ENCODE results near the gene TMEM130. TPM values are rescaled to one million over a fixed set of nuclear protein-coding genes. Genes with fewer than 3 reads are reported as not detected.

Gene TMEM130
- total and polyA plus RNA-seq, 9 donors: 2.3 to 6.6 (median 5.4) TPM

- Histone ChIP-seq H3K4me3 (ENCODE audit: low read length) (no peak overlapping the region), H3K27me3 (ENCODE audit: control insufficient read depth, insufficient read depth, low read length) (no peaks in the 10 kb centered on the region), H3K36me3 (ENCODE audit: control insufficient read depth, insufficient read depth, low read length) (peaks cover 69% of the 10 kb centered on the region), H3K4me1 (ENCODE audit: control insufficient read depth, insufficient read depth, low read length) (no peaks in the 10 kb centered on the region), H3K9me3 (replicated peaks; ENCODE audit: control insufficient read depth, low read depth, low read length) (no peaks in the 10 kb centered on the region), H3K27ac (ENCODE audit: low read length) (no peak overlapping the region)
- WGBS (ENCODE audit: insufficient coverage): no CpG with 5 or more reads among the region's 3 CpGs
- DNase-seq: no peak
These were observed 32.7 kb upstream of the TMEM130 start for GRCh38 chr7:98902523-98902922.

- Histone ChIP-seq H3K4me3 (ENCODE audit: low read length) (no peak overlapping the region), H3K27me3 (ENCODE audit: control insufficient read depth, insufficient read depth, low read length) (no peaks in the 10 kb centered on the region), H3K36me3 (ENCODE audit: control insufficient read depth, insufficient read depth, low read length) (peaks cover 79% of the 10 kb centered on the region), H3K4me1 (ENCODE audit: control insufficient read depth, insufficient read depth, low read length) (no peaks in the 10 kb centered on the region), H3K9me3 (replicated peaks; ENCODE audit: control insufficient read depth, low read depth, low read length) (no peaks in the 10 kb centered on the region), H3K27ac (ENCODE audit: low read length) (no peak overlapping the region)
- 80% methylated on average over 1 of the region's 3 CpGs for WGBS (ENCODE audit: insufficient coverage)
- DNase-seq: no peak
These were observed 31.0 kb upstream of the TMEM130 start for GRCh38 chr7:98900815-98901214.

GRCh38 chr7:98899816-98900215, 30.0 kb upstream of the TMEM130 start:
- Histone ChIP-seq H3K4me3 (ENCODE audit: low read length) (no peak overlapping the region), H3K9me3 (replicated peaks; ENCODE audit: control insufficient read depth, low read depth, low read length) (no peaks in the 10 kb centered on the region), H3K27ac (ENCODE audit: low read length) (no peak overlapping the region), H3K27me3 (ENCODE audit: control insufficient read depth, insufficient read depth, low read length) (no peaks in the 10 kb centered on the region), H3K36me3 (ENCODE audit: control insufficient read depth, insufficient read depth, low read length) (peaks cover 73% of the 10 kb centered on the region), H3K4me1 (ENCODE audit: control insufficient read depth, insufficient read depth, low read length) (no peaks in the 10 kb centered on the region)
- no peak for DNase-seq
- WGBS (ENCODE audit: insufficient coverage): 87% methylated on average over 3 of the region's 7 CpGs

- H3K9me3 ChIP-seq (replicated peaks; ENCODE audit: control insufficient read depth, low read depth, low read length): no peaks in the 10 kb centered on the region
- WGBS (ENCODE audit: insufficient coverage): 100% methylated on average over 1 of the region's 7 CpGs
- DNase-seq: no peak
- H3K4me1 ChIP-seq (ENCODE audit: control insufficient read depth, insufficient read depth, low read length): no peaks in the 10 kb centered on the region
- no peaks in the 10 kb centered on the region for H3K27me3 ChIP-seq (ENCODE audit: control insufficient read depth, insufficient read depth, low read length)
- no peak overlapping the region for H3K4me3 ChIP-seq (ENCODE audit: low read length)
- peaks cover 62% of the 10 kb centered on the region for H3K36me3 ChIP-seq (ENCODE audit: control insufficient read depth, insufficient read depth, low read length)
- H3K27ac ChIP-seq (ENCODE audit: low read length): no peak overlapping the region
These were observed 22.8 kb upstream of the TMEM130 start for GRCh38 chr7:98892609-98893008.

GRCh38 chr7:98887038-98887437, 17.2 kb upstream of the TMEM130 start:
- DNase-seq: no peak
- no peaks in the 10 kb centered on the region for H3K27me3 ChIP-seq (ENCODE audit: control insufficient read depth, insufficient read depth, low read length)
- peaks cover 56% of the 10 kb centered on the region for H3K36me3 ChIP-seq (ENCODE audit: control insufficient read depth, insufficient read depth, low read length)
- no peaks in the 10 kb centered on the region for H3K4me1 ChIP-seq (ENCODE audit: control insufficient read depth, insufficient read depth, low read length)
- no peak overlapping the region for H3K4me3 ChIP-seq (ENCODE audit: low read length)
- H3K27ac ChIP-seq (ENCODE audit: low read length): no peak overlapping the region
- no peaks in the 10 kb centered on the region for H3K9me3 ChIP-seq (replicated peaks; ENCODE audit: control insufficient read depth, low read depth, low read length)

- WGBS (ENCODE audit: insufficient coverage): 75% methylated on average over 2 of the region's 4 CpGs
- no peak for DNase-seq
- Histone ChIP-seq H3K4me3 (ENCODE audit: low read length) (no peak overlapping the region), H3K4me1 (ENCODE audit: control insufficient read depth, insufficient read depth, low read length) (peaks cover 10% of the 10 kb centered on the region), H3K27ac (ENCODE audit: low read length) (no peak overlapping the region), H3K36me3 (ENCODE audit: control insufficient read depth, insufficient read depth, low read length) (peaks cover 44% of the 10 kb centered on the region), H3K9me3 (replicated peaks; ENCODE audit: control insufficient read depth, low read depth, low read length) (no peaks in the 10 kb centered on the region), H3K27me3 (ENCODE audit: control insufficient read depth, insufficient read depth, low read length) (no peaks in the 10 kb centered on the region)
These were observed 14.6 kb upstream of the TMEM130 start for GRCh38 chr7:98884416-98884815.

GRCh38 chr7:98881561-98882315, 11.9 kb upstream of the TMEM130 start:
- H3K4me3 ChIP-seq (ENCODE audit: low read length): no peak overlapping the region
- H3K4me1 ChIP-seq (ENCODE audit: control insufficient read depth, insufficient read depth, low read length): peaks cover 17% of the 10 kb centered on the region
- H3K27me3 ChIP-seq (ENCODE audit: control insufficient read depth, insufficient read depth, low read length): no peaks in the 10 kb centered on the region
- WGBS (ENCODE audit: insufficient coverage): no CpG with 5 or more reads among the region's 9 CpGs
- no peak for DNase-seq
- H3K27ac ChIP-seq (ENCODE audit: low read length): no peak overlapping the region
- peaks cover 27% of the 10 kb centered on the region for H3K36me3 ChIP-seq (ENCODE audit: control insufficient read depth, insufficient read depth, low read length)
- H3K9me3 ChIP-seq (replicated peaks; ENCODE audit: control insufficient read depth, low read depth, low read length): no peaks in the 10 kb centered on the region

GRCh38 chr7:98880485-98880884, 10.7 kb upstream of the TMEM130 start:
- H3K27ac ChIP-seq (ENCODE audit: low read length): no peak overlapping the region
- no peak for DNase-seq
- peaks cover 17% of the 10 kb centered on the region for H3K4me1 ChIP-seq (ENCODE audit: control insufficient read depth, insufficient read depth, low read length)
- no peaks in the 10 kb centered on the region for H3K27me3 ChIP-seq (ENCODE audit: control insufficient read depth, insufficient read depth, low read length)
- WGBS (ENCODE audit: insufficient coverage): 90% methylated on average over 2 of the region's 8 CpGs
- H3K36me3 ChIP-seq (ENCODE audit: control insufficient read depth, insufficient read depth, low read length): peaks cover 27% of the 10 kb centered on the region
- no peak overlapping the region for H3K4me3 ChIP-seq (ENCODE audit: low read length)
- no peaks in the 10 kb centered on the region for H3K9me3 ChIP-seq (replicated peaks; ENCODE audit: control insufficient read depth, low read depth, low read length)

GRCh38 chr7:98879979-98880315, 10.1 kb upstream of the TMEM130 start:
- Histone ChIP-seq H3K27me3 (ENCODE audit: control insufficient read depth, insufficient read depth, low read length) (no peaks in the 10 kb centered on the region), H3K36me3 (ENCODE audit: control insufficient read depth, insufficient read depth, low read length) (peaks cover 25% of the 10 kb centered on the region), H3K27ac (ENCODE audit: low read length) (peak overlapping the region; percentile 1), H3K4me3 (ENCODE audit: low read length) (peak overlapping the region; percentile 70), H3K9me3 (replicated peaks; ENCODE audit: control insufficient read depth, low read depth, low read length) (no peaks in the 10 kb centered on the region), H3K4me1 (ENCODE audit: control insufficient read depth, insufficient read depth, low read length) (peaks cover 17% of the 10 kb centered on the region)
- DNase-seq: no peak
- 68% methylated on average over 3 of the region's 9 CpGs for WGBS (ENCODE audit: insufficient coverage)

- peak; percentile 50 for DNase-seq
- peak overlapping the region; percentile 70 for H3K4me3 ChIP-seq (ENCODE audit: low read length)
- peaks cover 22% of the 10 kb centered on the region for H3K36me3 ChIP-seq (ENCODE audit: control insufficient read depth, insufficient read depth, low read length)
- peak overlapping the region; percentile 50 for H3K27ac ChIP-seq (ENCODE audit: low read length)
- H3K4me1 ChIP-seq (ENCODE audit: control insufficient read depth, insufficient read depth, low read length): peaks cover 17% of the 10 kb centered on the region
- no peaks in the 10 kb centered on the region for H3K27me3 ChIP-seq (ENCODE audit: control insufficient read depth, insufficient read depth, low read length)
- 6% methylated on average over 28 of the region's 29 CpGs for WGBS (ENCODE audit: insufficient coverage)
- H3K9me3 ChIP-seq (replicated peaks; ENCODE audit: control insufficient read depth, low read depth, low read length): no peaks in the 10 kb centered on the region
These were observed 9.6 kb upstream of the TMEM130 start for GRCh38 chr7:98879198-98879978.
